Cortex of kidney (tissue), 1 donor: ENCODE measurements around the gene C2CD4C.
"Not testable (repeated sequence)": the region's sequence is repeated elsewhere in the genome, so short reads cannot be mapped to it uniquely, and the experiment has no call there.

ENCODE experiments used
- DNase-seq: peaks from one replicate; lab custom pipeline; 2025; lab: John Stamatoyannopoulos, UW

C2CD4C gene

GRCh38 chr19:413756-414420 is 4.9 kb upstream of the C2CD4C start:
- DNase-seq, result no peak

- no peak for DNase-seq
These were observed 3.7 kb upstream of the C2CD4C start for GRCh38 chr19:412356-413355.

GRCh38 chr19:411723-412355 is 2.9 kb upstream of the C2CD4C start:
- no peak for DNase-seq

GRCh38 chr19:411121-411722 is 2.3 kb upstream of the C2CD4C start:
- DNase-seq, result not testable (repeated sequence)

GRCh38 chr19:410243-410781 is 1.4 kb upstream of the C2CD4C start:
- DNase-seq, result no peak

- no peak for DNase-seq
These were observed 732 bp upstream of the C2CD4C start for GRCh38 chr19:409516-410242.

GRCh38 chr19:408441-408901 is 476 bp downstream of the C2CD4C start:
- DNase-seq, result no peak

- no peak for DNase-seq
These were observed 1.2 kb downstream of the C2CD4C start for GRCh38 chr19:407511-408440.

GRCh38 chr19:406971-407510 is 1.9 kb downstream of the C2CD4C start:
- DNase-seq, result no peak

- no peak for DNase-seq
These were observed 2.7 kb downstream of the C2CD4C start for GRCh38 chr19:406135-406781.

- no peak for DNase-seq
These were observed 3.6 kb downstream of the C2CD4C start for GRCh38 chr19:405121-405965.

- no peak for DNase-seq
These were observed 5.5 kb downstream of the C2CD4C start for GRCh38 chr19:403221-404027.

- no peak for DNase-seq
These were observed 6.2 kb downstream of the C2CD4C start for GRCh38 chr19:402786-403185.

GRCh38 chr19:401866-402511 is 7.0 kb downstream of the C2CD4C start:
- no peak for DNase-seq

- no peak for DNase-seq
These were observed 7.7 kb downstream of the C2CD4C start for GRCh38 chr19:400976-401865.

- no peak for DNase-seq
These were observed 9.6 kb downstream of the C2CD4C start for GRCh38 chr19:399370-399769.
